GM20431 (cell line): ENCODE measurements around the gene TPRG1.

ENCODE experiments used
- in situ Hi-C: fragments of 300-500 bp; cut with MseI, MboI; formaldehyde crosslinking; loops from one replicate; pipeline ENCODE4 v1.15.0; 2020; ENCODE audit warnings: low sequenced_read_pairs; ENCODE audit not compliant: unreplicated experiment

Gene TPRG1

GRCh38 chr3:189339996-189340395, 168.2 kb downstream of the TPRG1 start:
- in situ Hi-C loops, result no loop called here

GRCh38 chr3:189340680-189341460, 169.1 kb downstream of the TPRG1 start:
- in situ Hi-C loops, result no loop called here

DNA sequence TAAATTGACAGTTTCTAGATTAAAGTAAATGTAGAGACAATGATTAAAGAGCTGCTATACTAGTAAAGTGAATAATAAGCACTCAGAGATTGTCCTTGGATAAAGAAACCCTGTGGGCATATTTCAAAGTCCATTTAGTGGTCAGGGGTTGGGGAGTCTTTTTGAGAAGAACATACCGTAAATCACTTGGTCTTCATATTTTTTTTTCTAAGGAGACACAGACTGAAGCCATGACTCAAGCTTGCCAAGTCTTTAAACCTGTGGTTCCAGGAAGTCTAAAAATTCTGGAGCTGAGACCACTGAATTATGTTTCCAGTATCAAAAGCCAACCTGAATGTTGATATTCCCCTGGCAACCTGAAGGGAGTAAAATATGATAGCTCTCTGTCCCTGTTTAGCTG, 171.0 kb downstream of the TPRG1 start:
- in situ Hi-C loops, result no loop called here

GRCh38 chr3:189344996-189345395, 173.2 kb downstream of the TPRG1 start:
- in situ Hi-C loops, result no loop called here

DNA sequence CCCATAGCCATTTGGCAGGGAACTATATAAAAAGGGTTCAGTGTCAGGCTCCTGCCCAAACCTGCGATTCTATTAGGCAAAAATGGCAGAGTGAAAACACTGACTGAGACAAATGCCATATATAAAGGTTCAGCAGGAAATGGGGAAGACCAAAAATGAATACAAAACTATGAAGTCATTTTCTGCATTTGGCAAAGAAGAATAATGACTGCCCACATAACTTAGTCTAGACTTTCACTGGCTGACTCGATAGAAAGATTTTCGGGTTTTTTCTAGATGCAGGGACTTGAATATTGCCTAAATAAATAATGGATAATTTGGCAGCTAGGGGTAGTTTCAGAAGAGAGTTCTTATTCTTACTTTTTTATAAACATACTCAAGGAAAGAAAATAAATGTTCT, 178.0 kb downstream of the TPRG1 start:
- in situ Hi-C loops, result no loop called here

- in situ Hi-C loops, result no loop called here
These were observed 181.7 kb downstream of the TPRG1 start for GRCh38 chr3:189353318-189353965.

- in situ Hi-C loops, result no loop called here
These were observed 182.5 kb downstream of the TPRG1 start for GRCh38 chr3:189353988-189354889.

DNA sequence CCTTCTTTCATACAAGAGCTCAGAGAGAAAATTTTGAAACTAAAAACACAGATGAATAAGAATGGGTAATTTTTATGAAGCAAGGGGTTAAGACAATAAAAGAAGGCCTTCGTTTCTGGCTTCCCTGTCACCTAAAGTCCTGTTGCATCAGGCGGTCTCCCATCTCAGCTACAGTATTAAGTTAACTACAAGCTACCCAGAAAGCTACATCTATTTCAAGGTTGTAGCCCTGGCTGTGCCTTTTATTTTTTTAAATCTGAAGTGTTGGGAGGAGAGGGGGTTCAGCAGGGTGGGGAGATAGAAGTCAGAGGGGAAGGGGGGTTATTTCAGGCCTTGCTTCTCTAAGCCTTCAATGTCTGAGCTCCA, 183.3 kb downstream of the TPRG1 start:
- in situ Hi-C loops, result no loop called here

GRCh38 chr3:189355481-189356201, 183.9 kb downstream of the TPRG1 start:
- in situ Hi-C loops, result no loop called here

DNA sequence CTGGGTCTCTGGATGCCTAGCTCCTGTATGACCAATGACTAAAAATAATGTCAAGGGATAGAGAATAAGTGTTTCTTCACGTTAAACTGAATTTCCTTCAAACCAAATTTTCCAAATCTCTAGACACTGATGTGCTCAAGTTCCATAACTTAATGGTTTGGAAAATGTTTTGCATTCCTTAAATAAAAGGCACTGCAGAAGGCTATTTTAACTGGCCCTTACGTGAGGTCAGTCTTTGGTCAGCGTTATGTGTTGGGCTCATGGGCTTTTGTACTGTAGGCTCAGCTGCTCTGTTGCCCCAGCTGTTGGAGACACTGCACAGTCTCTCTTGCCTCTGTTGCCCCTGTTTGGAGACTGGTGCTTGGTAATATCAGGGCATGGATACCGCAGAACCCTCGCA, 188.5 kb downstream of the TPRG1 start:
- in situ Hi-C loops, result no loop called here

DNA sequence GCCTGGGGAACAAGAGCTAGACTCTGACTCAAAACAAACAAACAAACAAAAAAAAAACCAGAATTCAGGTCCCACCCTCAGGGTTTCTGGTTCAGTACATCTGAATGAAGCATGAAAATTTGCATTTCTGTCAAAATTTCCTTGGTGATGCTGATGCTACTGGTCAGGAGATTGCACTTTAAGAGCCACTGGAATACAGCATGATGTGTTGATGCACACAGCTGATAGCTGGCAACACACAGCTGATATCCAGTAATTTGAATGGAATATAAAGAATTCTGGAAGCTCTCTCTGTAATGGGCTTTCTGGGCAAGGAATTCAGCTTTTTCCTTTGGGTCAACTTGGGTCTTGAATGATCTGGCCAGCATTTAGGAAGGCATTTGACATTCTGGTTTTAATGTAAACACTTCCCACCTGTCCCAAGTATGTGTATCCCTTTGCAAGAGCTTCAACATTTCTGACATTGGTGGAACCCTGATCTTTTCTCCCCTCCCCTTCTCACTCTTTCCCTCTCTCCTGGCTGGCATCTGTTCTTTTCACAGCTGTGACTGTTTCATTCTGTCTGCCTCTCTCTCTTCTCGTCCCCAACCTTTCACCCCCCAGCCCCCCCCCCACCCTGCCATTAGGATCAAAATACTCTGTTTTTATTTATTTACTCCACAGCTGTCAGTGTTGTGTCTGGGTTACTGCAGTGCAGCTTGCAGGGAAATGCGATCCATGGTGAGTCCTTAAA, 189.5 kb downstream of the TPRG1 start:
- in situ Hi-C loops, result no loop called here

DNA sequence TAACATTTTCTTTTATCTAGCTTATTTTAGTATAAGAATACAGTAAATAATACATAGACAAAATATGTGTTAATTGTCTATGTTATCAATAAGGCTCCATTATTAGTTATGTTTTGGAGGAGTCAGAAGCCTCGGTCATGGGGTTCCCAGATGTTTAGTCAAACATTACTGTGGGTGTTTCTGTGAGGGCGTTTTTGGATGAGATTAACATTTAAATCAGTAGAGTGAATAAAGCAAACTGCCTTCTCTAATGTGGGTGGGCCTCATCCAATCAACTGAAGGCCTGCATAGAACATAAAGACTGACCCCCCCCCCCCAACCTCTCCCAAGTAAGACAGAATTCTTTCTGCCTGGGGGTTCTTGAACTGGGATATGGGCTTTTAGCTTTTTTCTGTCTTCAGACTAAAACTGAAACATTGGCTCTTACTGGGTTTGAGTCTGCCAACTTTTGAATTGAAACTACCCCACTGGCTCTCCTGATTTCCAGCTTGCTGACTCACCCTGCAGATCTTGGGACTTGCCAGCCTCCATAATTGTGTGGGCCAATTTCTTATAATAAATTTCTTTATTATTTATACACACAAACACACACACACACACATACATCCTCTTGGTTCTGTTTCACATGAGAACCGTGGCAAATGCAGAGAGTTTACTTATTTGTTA, 192.0 kb downstream of the TPRG1 start:
- in situ Hi-C loops, result no loop called here

DNA sequence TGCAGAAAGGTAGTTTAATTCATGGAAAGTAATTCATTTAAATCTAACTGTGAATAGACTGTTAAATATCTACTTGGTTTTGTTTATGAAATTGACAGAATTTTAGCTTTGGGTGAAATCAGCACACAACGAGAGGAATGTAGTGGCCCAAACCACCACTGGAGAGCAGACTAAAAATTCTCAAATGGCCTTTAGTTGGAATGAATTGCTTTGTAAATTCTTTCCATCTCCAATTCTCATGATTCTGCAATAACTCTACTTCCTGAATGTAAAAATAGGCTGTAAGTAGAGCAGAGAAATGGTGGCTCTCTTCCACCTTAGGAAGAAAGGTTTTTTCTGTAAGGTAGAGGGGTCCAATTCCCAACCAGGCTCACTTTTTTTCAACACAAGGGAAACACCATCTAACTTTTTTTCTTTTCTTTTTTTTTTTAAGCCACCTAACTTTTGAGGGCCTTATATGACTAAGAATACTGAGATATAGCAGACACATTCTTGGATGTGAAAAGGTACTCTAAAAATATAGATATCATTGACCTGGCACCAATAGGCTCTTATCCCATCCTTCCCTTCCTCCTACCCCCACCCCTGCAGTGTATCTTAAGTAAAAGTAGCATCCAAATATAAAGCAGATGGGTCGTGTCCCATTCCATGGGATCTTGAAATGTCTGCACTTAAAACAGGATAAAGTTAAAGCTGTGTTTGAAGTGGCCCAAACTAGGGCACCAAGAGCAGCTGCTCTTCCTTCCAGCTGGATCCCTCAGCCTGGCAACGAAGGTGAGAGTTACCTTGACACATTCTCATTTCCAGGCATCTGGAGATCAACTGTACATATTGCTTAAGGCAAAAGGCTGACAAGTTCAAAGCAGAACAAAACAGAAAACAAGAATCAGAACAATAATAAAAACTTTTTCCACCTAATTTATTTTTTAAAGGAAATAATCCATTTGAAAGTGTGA, 194.1 kb downstream of the TPRG1 start:
- in situ Hi-C loops, result no loop called here

- in situ Hi-C loops, result no loop called here
These were observed 196.6 kb downstream of the TPRG1 start for GRCh38 chr3:189368384-189368783.

GRCh38 chr3:189369636-189370035, 197.9 kb downstream of the TPRG1 start:
- in situ Hi-C loops, result no loop called here

DNA sequence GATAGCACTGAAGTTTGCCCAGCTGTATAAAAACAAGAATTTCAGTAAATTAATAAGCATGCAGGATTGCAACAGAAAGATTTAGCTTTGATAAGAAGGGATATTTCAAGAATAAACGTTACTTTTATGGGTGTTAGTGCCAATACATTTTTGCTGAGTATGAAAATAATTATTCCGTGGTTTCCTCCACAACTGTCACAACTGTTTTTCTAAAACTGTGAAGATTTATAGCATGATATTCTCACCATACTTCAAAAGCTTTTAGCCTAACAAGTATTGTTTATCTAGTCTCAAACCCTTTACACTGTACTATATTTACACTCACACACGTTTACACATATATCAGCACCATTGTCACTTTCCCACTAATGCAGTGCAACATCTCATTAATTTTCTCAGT, 200.5 kb downstream of the TPRG1 start:
- in situ Hi-C loops, result no loop called here
